Psoas muscle (tissue), 8 donors: Measurements from ENCODE around the gene FBXO44. TPM values are rescaled to one million over a fixed set of nuclear protein-coding genes. Genes with fewer than 3 reads are reported as not detected.
A peak's percentile ranks its signal among the peaks of the same experiment; 100 is the strongest.
"Not testable (repeated sequence)": the region's sequence is repeated elsewhere in the genome, so short reads cannot be mapped to it uniquely, and the experiment has no call there.

ENCODE experiments used
- ATAC-seq, 4 donors: fragments of 200-7000 bp; cut with Tn5 transposase; one replicate each; pipeline ENCODE4 v1.9.1; 2020; ENCODE audit warnings: moderate library complexity in 3 of 4, mild to moderate bottlenecking in 2 of 4
- DNase-seq, 2 donors: peaks; one replicate each; pipeline ENCODE4 v3.0.0-alpha.2; 2020
- H3K27ac ChIP-seq: fragments of 200-600 bp; one replicate; pipeline ENCODE4 v1.8.0; 2022
- H3K27me3 ChIP-seq, 3 donors: fragments of 200-600 bp in 1 of 3; one replicate each; pipeline versions ENCODE4 v1.6.1 to v1.8.0; 2013 to 2022; ENCODE audit warnings: low read length in 2 of 3, mild to moderate bottlenecking in 2 of 3, moderate library complexity in 1 of 3; ENCODE audit not compliant: insufficient read depth in 3 of 3
- H3K36me3 ChIP-seq, 2 donors: fragments of 200-600 bp in 1 of 2; one replicate each; pipeline versions ENCODE4 v1.6.1 to v1.8.0; 2013 to 2022; ENCODE audit warnings: low read depth in 1 of 2, mild to moderate bottlenecking in 1 of 2, moderate library complexity in 1 of 2; ENCODE audit not compliant: insufficient read depth in 1 of 2
- H3K4me1 ChIP-seq: fragments of 200-600 bp; one replicate; pipeline ENCODE4 v1.8.0; 2022
- H3K4me3 ChIP-seq: fragments of 200-600 bp; one replicate; pipeline ENCODE4 v1.8.0; 2022; ENCODE audit warnings: mild to moderate bottlenecking
- H3K9me3 ChIP-seq: fragments of 200-600 bp; one replicate; pipeline ENCODE4 v1.8.0; 2022
- WGBS, 3 donors: extraction: QIAGEN DNeasy Blood & Tissue Kit; methylation state at CpG; one replicate each; pipeline versions ENCODE4 v1.1.6 to v1.1.7; 2013; 5-methylcytosine and 5-hydroxymethylcytosine counted together
- intact Hi-C, 2 donors: fragments of 100-400 bp; cut with DNase I; formaldehyde crosslinking; loops; one replicate each; pipeline versions ENCODE4 v1.11.0 to v1.14.2; 2022
- long read RNA-seq, 2 donors: library from polyadenylated mRNA; unstranded; transcript quantifications; one replicate each; pipeline ENCODE4 v2.0.0, GENCODE V29; 2021
- polyA plus RNA-seq, 3 donors: library from polyadenylated mRNA; stranded (reverse); fragments of 200-250 nt; gene quantifications; one replicate each; pipeline ENCODE4 v1.2.3, GENCODE V29; 2013
- total RNA-seq, 4 donors: library from RNA; stranded (reverse); fragmentation: NEBNext Ultra II Directional in 2 of 4; extraction: Animal tissue kit (Norgen Biotek cat#: 25700) in 2 of 4; gene quantifications; one replicate each; pipeline versions ENCODE4 v1.2.1 to v1.2.4, GENCODE V29; 2021 to 2023
- TF ChIP-seq, protein P1 (sequence below): fragments of 200-600 bp; IDR thresholded peaks from one replicate; pipeline ENCODE4 v1.8.0; 2022; ENCODE audit warnings: antibody characterized with exemption
- donor health status: healthy with polysubstance abuse.
- donor health status: DM: no; HTN: no; CAD: no; lungs with moderate emphysema.
- donor health status: Bipolar disorder and iron deficiency.
- donor health status: healthy.
- donor health status: DM: yes; HTN: yes; CAD: no.
- donor health status: DM: no; HTN: no; CAD: no.
- donor health status: DM: no; HTN: no; CAD: no.
- donor health status: DM: yes; HTN: yes; CAD: no.

FBXO44 gene, protein sequence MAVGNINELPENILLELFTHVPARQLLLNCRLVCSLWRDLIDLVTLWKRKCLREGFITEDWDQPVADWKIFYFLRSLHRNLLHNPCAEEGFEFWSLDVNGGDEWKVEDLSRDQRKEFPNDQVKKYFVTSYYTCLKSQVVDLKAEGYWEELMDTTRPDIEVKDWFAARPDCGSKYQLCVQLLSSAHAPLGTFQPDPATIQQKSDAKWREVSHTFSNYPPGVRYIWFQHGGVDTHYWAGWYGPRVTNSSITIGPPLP
- total RNA-seq: 1 to 10 TPM; 2.9 to 8.4 (median 4.6) TPM
- polyA plus RNA-seq: 1 to 10 TPM; 3.6 to 5.0 (median 3.8) TPM
- long read RNA-seq, donor 1, partial matches to known transcripts: 0 of 7 reads
- long read RNA-seq, donor 1, other reads (novel, unspliced or antisense): 1 of 7 reads
- long read RNA-seq, donor 2, partial matches to known transcripts: 1 of 15 reads
- long read RNA-seq, donor 2, other reads (novel, unspliced or antisense): 6 of 15 reads

DNA sequence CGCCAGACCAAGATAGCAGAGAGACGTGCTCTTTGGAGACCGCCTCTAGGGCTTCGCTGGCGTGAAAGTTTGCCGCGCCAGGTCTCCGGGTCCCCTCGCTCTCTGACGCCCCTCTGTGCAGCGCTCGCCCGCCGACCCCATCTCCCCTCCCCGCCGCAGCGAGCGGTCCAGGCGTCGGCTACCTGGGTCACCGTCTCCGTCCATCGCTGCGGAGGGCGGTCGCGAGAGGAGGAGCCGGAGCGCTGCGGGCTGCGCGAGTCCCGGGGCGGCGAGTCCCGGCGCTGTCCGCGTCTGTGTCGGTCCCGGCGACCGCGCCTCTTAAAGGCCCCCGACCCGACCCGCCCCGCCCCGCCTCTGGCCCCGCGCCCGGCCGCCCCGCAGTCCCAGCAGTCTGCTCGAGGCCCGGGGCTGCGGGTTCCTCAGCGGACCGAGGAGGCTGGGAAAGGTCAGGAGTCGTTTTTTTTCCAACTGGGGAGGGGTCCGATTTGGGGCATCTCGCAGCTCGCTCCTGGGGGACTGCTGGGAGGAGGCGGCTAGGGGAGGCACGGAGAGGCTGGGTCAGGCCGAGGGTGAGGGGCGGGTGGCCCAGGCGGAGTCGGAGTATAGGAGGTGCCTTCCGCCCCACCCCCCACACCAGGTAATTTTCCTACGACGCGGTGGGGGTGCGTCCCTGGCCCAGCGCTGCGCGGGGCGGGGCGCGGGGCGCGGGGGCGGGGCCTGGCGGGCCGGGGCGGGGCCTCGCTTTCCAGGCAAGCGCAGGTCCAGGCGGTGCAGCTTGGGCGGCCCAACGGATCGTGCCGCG lies at the start of gene FBXO44, which contains the start of gene FBXO2:
Gene FBXO44 (plus strand): TSS at position 741 of the 802 bp plus-strand sequence. CDS start 959 bp downstream, outside the sequence.
Gene FBXO2 (minus strand): TSS at position 293 of the 802 bp plus-strand sequence. CDS start 89 bp downstream, at position 204.
- H3K27ac ChIP-seq: no peak within 1 kb of the TSS
- WGBS, 3 donors: 6 to 9% (median 8%) methylated on average over 46 to 94 of the region's 94 CpGs
- H3K4me3 ChIP-seq: peak within 1 kb of the TSS; percentile 77
- H3K27me3 ChIP-seq: peaks cover 0 to 7% (median 5%) of the 10 kb centered on the region in 3 donors
- peak; percentile 67 to 81 (median 69) for ATAC-seq
- peaks cover 11% of the 10 kb centered on the region for H3K4me1 ChIP-seq
- peak; percentile 48 to 67 for DNase-seq
- peaks cover 0 to 18% of the 10 kb centered on the region in 2 donors for H3K36me3 ChIP-seq
- no peaks in the 10 kb centered on the region for H3K9me3 ChIP-seq
- TF ChIP-seq, protein P1, sequence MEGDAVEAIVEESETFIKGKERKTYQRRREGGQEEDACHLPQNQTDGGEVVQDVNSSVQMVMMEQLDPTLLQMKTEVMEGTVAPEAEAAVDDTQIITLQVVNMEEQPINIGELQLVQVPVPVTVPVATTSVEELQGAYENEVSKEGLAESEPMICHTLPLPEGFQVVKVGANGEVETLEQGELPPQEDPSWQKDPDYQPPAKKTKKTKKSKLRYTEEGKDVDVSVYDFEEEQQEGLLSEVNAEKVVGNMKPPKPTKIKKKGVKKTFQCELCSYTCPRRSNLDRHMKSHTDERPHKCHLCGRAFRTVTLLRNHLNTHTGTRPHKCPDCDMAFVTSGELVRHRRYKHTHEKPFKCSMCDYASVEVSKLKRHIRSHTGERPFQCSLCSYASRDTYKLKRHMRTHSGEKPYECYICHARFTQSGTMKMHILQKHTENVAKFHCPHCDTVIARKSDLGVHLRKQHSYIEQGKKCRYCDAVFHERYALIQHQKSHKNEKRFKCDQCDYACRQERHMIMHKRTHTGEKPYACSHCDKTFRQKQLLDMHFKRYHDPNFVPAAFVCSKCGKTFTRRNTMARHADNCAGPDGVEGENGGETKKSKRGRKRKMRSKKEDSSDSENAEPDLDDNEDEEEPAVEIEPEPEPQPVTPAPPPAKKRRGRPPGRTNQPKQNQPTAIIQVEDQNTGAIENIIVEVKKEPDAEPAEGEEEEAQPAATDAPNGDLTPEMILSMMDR: no peak
- intact Hi-C loops: loop anchor here in 1 of 2 donors (5.0 kb wide), 1 partner anchor 63 kb away; no protein-coding TSS in a partner anchor

DNA sequence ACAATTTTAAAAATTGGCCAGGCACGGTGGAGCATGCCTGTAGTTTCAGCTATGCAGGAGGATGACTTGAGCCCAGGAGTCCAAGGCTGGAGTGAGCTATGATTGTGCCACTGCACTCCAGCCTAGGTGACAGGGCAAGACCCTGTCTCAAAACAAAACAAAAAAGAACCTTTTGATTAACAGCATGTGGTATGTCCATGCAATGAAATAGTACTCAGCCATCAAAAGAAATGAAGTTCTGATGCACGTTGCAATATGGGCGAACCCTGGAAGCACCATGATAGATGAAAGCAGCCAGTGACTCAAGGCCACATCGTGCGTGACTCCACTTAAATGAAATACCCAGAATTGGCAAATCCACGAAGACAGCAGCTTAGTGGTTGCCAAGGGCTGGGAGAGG lies 47.9 kb upstream of the FBXO44 start:
- Histone ChIP-seq H3K4me1 (no peaks in the 10 kb centered on the region), H3K9me3 (no peaks in the 10 kb centered on the region), H3K27me3 (peaks cover 0 to 9% (median 4%) of the 10 kb centered on the region in 3 donors), H3K27ac (no peak overlapping the region), H3K36me3 (no peaks in the 10 kb centered on the region), H3K4me3 (no peak overlapping the region)
- TF ChIP-seq, protein P1: no peak
- 83 to 88% (median 88%) methylated on average over 6 of the region's 6 CpGs for WGBS, 3 donors
- intact Hi-C loops: no loop called here
- no peak for ATAC-seq
- no peak for DNase-seq

DNA sequence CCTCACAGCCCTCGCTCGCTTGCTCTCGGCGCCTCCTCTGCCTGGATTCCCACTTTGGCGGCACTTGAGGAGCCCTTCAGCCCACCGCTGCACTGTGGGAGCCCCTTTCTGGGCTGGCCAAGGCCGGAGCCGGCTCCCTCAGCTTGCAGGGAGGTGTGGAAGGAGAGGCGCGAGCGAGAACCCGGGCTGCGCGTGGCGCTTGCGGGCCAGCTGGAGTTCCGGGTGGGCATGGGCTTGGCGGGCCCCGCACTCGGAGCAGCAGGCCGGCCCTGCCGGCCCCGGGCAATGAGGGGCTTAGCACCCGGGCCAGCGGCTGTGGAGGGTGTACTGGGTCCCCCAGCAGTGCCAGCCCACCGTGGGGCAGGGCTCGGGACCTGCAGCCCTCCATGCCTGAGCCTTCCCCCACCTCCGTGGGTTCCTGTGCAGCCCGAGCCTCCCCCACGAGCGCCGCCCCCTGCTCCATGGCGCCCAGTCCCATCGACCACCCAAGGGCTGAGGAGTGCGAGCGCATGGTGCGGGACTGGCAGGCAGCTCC lies 46.0 kb upstream of the FBXO44 start:
- DNase-seq, H3K4me1 ChIP-seq, H3K4me3 ChIP-seq, H3K36me3 ChIP-seq, ATAC-seq, H3K9me3 ChIP-seq, H3K27ac ChIP-seq, intact Hi-C loops: not testable (repeated sequence)
- 95 to 97% (median 96%) methylated on average over 18 to 31 of the region's 37 CpGs for WGBS, 3 donors
- peaks cover 0 to 16% (median 4%) of the 10 kb centered on the region in 3 donors for H3K27me3 ChIP-seq

DNA sequence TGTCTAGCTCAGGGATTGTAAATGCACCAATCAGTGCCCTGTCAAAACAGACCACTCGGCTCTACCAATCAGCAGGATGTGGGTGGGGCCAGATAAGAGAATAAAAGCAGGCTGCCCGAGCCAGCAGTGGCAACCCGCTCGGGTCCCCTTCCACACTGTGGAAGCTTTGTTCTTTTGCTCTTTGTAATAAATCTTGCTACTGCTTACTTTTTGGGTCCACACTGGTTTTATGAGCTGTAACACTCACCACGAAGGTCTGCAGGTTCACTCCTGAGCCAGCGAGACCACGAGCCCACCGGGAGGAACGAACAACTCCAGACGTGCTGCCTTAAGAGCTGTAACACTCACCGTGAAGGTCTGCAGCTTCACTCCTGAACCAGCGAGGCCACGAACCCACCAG lies 45.3 kb upstream of the FBXO44 start:
- WGBS, 3 donors: 53 to 69% (median 59%) methylated on average over 12 to 13 of the region's 13 CpGs
- intact Hi-C loops: not testable (repeated sequence)

DNA sequence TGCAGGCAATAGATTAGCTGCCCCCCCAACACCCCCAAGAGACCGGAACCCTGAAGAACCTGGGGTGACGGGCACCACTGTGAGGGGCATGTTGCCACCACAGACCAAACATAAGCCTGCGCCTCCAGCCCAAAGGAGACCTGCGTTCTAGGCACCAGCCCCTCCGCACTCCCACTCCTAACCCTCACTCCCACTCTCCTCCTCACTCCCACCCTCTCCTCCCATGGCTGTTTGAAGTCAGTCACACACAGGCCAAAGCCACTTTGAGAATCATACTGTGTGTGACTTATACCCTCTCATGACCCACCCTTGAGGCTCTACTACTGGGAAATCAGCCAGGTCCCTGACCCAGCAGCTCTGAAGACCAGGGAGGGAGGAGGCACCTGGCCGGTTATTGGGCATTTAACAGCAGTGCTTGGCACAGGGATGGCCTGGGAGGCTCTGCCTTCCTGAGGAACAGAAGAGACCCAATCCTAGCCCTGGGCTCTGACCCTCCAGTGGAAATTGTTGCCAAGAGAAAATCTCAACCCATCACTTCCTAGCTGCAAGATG lies 44.0 kb upstream of the FBXO44 start:
- 58 to 61% (median 61%) methylated on average over 6 of the region's 6 CpGs for WGBS, 3 donors
- Histone ChIP-seq H3K27me3 (peaks cover 0 to 29% (median 4%) of the 10 kb centered on the region in 3 donors), H3K36me3 (no peaks in the 10 kb centered on the region), H3K4me3 (no peak overlapping the region), H3K4me1 (no peaks in the 10 kb centered on the region), H3K9me3 (no peaks in the 10 kb centered on the region), H3K27ac (no peak overlapping the region)
- DNase-seq: no peak
- intact Hi-C loops: no loop called here
- TF ChIP-seq, protein P1: no peak
- ATAC-seq: no peak

More for the DNA sequence above, 45.3 kb upstream of the FBXO44 start:
- not testable (repeated sequence) for DNase-seq, H3K4me3 ChIP-seq, H3K9me3 ChIP-seq, H3K4me1 ChIP-seq, H3K27ac ChIP-seq, H3K36me3 ChIP-seq, ATAC-seq
- peaks cover 0 to 20% (median 4%) of the 10 kb centered on the region in 3 donors for H3K27me3 ChIP-seq
